ENCODE results near the gene NPC1. TPM values are rescaled to one million over a fixed set of nuclear protein-coding genes. Genes with fewer than 3 reads are reported as not detected.
"Not testable (repeated sequence)": the region's sequence is repeated elsewhere in the genome, so short reads cannot be mapped to it uniquely, and the experiment has no call there.

NPC1 gene
- total RNA-seq, 1 experiment from 2014 or later: 37.9 TPM

GRCh38 chr18:23512216-23512615, 74.1 kb downstream of the NPC1 start:
- DNase-seq (ENCODE audit: low read depth); in situ Hi-C loops (cut with HindIII; ENCODE audit: low pct_unique_long_range_greater_than_20kb, low sequenced_read_pairs): not testable (repeated sequence)

DNA sequence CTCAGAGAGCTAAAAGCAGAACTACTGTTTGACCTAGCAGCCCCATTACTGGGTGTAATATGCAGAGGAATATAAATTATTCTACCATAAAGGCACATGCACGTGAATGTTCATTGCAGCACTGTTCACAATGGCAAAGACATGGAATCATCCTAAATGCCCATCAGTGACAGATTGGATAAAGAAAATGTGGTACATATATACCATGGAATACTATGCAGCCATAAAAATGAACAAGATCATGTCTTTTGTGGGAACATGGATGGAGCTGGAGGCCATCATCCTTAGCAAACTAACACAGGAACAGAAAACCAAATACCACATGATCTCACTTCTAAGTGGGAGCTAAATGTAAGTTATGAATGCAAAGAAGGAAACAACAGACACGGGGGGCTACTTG, 75.4 kb downstream of the NPC1 start:
- DNase-seq (ENCODE audit: low read depth); in situ Hi-C loops (cut with HindIII; ENCODE audit: low pct_unique_long_range_greater_than_20kb, low sequenced_read_pairs): not testable (repeated sequence)

DNA sequence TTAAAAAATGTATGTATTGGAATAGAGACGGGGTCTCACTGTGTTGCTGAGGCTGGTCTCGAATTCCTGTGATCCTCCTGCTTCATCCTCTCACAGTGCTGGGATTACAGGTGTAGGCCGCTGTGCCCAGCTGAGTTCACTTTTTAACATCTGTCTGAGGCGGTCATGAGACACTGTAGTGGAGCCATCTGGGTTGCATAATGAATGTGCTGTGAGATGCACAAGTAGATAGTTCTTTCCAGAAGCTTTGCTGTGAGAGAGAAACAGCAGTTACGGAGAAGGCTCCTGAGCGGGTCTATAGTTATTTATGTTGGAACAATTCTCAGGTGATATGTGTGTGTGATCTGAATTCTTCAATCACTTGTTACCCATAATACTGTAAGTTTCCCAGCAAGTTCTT, 79.9 kb downstream of the NPC1 start:
- in situ Hi-C loops (cut with HindIII; ENCODE audit: low pct_unique_long_range_greater_than_20kb, low sequenced_read_pairs): no loop called here
- DNase-seq (ENCODE audit: low read depth): no peak

- peak; percentile 27 for DNase-seq (ENCODE audit: low read depth)
- in situ Hi-C loops (cut with HindIII; ENCODE audit: low pct_unique_long_range_greater_than_20kb, low sequenced_read_pairs): no loop called here
Observed at GRCh38 chr18:23504720-23505119, 81.6 kb downstream of the NPC1 start.

DNA sequence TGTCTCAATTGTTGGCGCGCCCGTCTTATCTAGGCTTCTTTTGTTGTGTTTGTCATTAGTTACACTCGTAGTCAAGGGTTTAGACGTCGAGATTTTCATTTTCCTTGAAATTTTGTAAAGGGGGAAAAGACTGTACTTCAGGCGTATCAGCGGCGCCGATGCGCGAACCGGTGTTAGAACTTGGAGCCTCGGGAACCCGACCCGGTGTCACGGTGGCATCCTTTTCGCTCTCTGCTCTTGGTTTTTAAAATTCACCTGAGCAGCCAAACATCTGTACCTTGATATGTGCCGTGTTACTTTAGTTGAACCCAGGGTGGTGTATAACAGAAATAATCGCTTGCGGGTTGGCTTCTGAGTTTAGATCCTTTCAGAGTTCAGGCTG, 82.4 kb downstream of the NPC1 start:
- DNase-seq (ENCODE audit: low read depth): no peak
- in situ Hi-C loops (cut with HindIII; ENCODE audit: low pct_unique_long_range_greater_than_20kb, low sequenced_read_pairs): no loop called here

GRCh38 chr18:23503038-23503962, 83.0 kb downstream of the NPC1 start, which contains the start of gene RMC1:
Gene RMC1 (plus strand): TSS chr18:23503511. CDS start chr18:23503619, 108 bp downstream.
- peak; percentile 84 for DNase-seq (ENCODE audit: low read depth)

DNA sequence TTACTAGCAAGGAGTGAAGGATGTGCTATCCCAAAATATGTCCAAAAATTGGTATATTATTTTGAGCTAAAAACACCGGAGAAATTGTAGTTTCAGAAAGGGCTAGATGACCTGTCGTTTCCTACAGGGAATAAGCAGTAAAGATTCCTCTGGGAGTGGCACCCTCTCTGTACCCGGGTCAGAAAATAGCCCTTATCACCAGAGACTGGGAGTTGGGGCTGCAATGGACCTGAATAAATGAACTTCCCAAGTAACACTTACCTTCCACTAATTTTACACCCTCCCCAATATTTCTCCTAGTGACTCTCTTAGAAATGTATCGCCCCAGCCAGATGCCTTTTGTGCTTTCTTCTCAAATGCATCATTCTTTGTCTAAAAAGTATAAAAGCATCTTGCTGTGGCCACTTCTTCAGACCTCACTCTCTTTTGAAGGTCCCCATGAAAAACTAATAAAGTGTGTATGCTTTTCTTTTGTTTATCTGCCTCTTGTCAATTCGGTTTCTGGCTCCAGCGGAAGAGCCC, 83.7 kb downstream of the NPC1 start:
- in situ Hi-C loops (cut with HindIII; ENCODE audit: low pct_unique_long_range_greater_than_20kb, low sequenced_read_pairs): no loop called here
- DNase-seq (ENCODE audit: low read depth): no peak

More at GRCh38 chr18:23503038-23503962, 83.0 kb downstream of the NPC1 start, which contains the start of gene RMC1:
- in situ Hi-C loops (cut with HindIII; ENCODE audit: low pct_unique_long_range_greater_than_20kb, low sequenced_read_pairs): no loop called here

- in situ Hi-C loops (cut with HindIII; ENCODE audit: low pct_unique_long_range_greater_than_20kb, low sequenced_read_pairs): no loop called here
- no peak for DNase-seq (ENCODE audit: low read depth)
Observed at GRCh38 chr18:23501626-23502025, 84.7 kb downstream of the NPC1 start.

DNA sequence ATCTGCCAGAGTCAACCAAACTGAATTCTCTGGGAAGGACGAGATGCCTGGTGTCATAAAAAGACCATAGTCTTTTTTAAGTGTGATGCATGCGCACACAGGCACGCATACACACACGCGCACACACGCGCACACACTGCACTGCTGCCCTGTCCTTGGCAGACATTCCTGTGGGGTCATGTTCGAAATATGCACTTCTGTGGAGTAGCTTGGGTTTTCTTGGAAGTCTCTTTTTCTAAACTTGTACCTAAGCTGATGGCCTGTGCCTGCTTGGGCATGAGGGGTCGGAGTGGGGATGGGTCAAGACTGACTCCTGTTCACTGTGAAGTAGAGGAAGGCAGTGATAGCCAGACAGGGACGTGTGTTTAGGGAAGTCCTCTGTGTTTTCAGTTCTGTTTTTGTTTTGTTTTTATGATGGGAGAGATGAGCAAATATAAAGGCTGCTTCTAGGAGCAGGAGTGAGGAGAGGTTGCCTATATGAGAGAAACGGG, 87.0 kb downstream of the NPC1 start:
- in situ Hi-C loops (cut with HindIII; ENCODE audit: low pct_unique_long_range_greater_than_20kb, low sequenced_read_pairs): no loop called here

GRCh38 chr18:23498877-23499276, 87.4 kb downstream of the NPC1 start:
- in situ Hi-C loops (cut with HindIII; ENCODE audit: low pct_unique_long_range_greater_than_20kb, low sequenced_read_pairs): no loop called here
- peak; percentile 43 for DNase-seq (ENCODE audit: low read depth)

More for the DNA sequence above, 87.0 kb downstream of the NPC1 start:
- no peak for DNase-seq (ENCODE audit: low read depth)

DNA sequence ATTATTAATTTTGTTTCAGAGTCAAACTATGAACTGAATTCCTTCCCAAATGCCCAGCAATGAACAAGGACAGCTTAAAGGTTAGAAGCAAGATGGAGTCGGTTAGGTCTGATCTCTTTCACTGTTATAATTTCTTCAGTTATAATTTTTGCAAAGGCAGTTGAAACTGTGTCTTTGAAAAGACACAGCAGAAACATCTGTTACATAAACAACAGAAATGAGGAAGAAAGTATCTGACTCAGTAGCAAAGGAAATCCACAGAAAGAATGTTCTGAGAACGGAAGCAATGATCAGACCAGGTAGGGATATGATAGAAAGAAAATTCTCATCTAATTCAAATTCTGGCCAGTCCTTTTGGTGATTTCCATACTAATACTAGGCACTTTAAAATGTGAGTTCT, 88.2 kb downstream of the NPC1 start:
- no peak for DNase-seq (ENCODE audit: low read depth)
- in situ Hi-C loops (cut with HindIII; ENCODE audit: low pct_unique_long_range_greater_than_20kb, low sequenced_read_pairs): no loop called here

DNA sequence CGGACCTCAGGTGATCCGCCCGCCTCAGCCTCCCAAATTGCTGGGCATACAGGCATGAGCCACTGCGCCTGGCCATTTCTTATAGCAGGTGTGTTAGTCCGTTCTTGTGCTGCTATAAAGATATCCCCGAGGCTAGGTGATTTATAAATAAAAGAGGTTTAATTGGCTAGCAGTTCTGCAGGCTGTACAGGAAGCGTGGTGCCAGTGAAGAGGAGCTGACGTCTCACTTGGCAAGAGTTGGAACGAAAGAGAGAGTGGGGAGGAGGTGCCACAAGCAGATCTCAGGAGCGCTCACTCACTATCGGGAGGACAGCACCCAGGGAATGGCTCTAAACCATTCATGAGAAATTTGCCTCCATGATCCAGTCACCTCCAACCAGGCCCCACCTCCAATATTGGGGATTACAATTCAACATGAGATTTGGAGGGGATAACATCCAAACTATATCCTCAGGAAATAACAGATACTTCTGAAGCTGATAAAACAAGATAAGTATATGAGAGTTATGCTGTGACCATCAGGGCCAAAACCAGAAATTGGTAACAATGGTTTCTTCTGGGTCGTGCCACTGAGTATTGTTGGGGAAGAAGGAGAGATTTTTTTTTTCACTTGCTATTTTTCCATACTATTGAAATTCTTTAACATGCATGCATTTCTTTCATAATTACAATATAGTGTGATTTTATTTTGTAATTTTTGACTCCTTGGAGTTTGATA, 90.4 kb downstream of the NPC1 start:
- DNase-seq (ENCODE audit: low read depth): no peak
- in situ Hi-C loops (cut with HindIII; ENCODE audit: low pct_unique_long_range_greater_than_20kb, low sequenced_read_pairs): no loop called here

GRCh38 chr18:23494992-23495391, 91.3 kb downstream of the NPC1 start:
- in situ Hi-C loops (cut with HindIII; ENCODE audit: low pct_unique_long_range_greater_than_20kb, low sequenced_read_pairs): no loop called here
- no peak for DNase-seq (ENCODE audit: low read depth)

DNA sequence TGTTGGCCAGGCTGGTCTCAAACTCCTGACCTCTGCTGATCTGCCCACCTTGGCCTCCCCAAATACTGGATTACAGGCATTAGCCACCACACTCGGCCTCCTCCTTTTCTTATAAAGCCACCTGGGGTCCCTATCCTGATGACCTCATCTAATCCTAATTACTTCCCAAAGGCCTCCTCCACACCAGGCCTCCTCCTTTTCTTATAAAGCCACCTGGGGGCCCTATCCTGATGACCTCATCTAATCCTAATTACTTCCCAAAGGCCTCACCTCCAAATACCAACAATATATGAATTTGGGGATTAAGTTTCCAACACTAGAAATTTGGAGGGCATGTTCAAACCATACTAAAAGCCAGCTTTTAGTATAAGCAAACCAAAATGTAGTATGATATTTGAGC, 92.7 kb downstream of the NPC1 start:
- in situ Hi-C loops (cut with HindIII; ENCODE audit: low pct_unique_long_range_greater_than_20kb, low sequenced_read_pairs): no loop called here
- no peak for DNase-seq (ENCODE audit: low read depth)

GRCh38 chr18:23489586-23489985, 96.7 kb downstream of the NPC1 start:
- in situ Hi-C loops (cut with HindIII; ENCODE audit: low pct_unique_long_range_greater_than_20kb, low sequenced_read_pairs); DNase-seq (ENCODE audit: low read depth): not testable (repeated sequence)

DNA sequence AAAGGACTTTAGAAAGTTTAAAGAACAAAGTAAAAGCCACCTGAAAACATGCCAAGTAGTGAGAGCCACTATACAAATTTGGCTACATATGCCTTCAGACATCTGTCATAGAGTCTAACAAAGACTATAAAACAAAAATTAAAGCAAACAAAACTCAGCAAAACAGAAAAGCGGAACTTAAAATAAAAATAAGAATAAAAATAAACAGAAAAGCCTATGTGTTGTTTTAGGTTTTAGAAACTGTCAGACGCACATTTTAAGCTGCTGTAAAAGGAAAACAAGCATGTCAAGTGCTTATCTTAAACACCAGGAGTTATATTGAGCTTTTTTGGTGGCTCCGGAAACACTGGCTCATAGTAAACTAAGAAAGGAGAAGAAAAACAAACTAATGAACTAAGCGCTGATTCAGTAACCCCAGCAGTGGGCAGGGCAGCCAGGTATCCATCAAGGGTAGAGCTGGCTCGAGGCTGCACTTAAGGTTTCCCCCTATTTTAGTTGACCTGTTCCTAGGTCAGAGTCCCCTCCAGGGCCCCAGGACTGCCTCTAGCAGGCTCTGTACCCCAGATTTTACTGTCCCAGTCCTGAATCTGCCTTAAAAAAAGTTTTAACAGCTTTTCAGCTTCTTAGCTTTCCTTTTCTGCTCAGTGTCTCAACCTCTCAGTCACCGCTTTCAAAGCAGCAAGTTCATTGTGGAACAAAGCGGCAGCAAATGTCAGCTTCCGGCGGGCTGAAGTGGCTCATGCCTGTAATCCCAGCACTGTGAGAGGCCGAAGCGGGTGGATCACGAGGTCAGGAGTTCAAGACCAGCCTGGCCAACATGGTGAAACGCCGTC, 98.4 kb downstream of the NPC1 start:
- in situ Hi-C loops (cut with HindIII; ENCODE audit: low pct_unique_long_range_greater_than_20kb, low sequenced_read_pairs): no loop called here
- DNase-seq (ENCODE audit: low read depth): no peak

GRCh38 chr18:23485386-23485785, 100.9 kb downstream of the NPC1 start:
- no peak for DNase-seq (ENCODE audit: low read depth)
- in situ Hi-C loops (cut with HindIII; ENCODE audit: low pct_unique_long_range_greater_than_20kb, low sequenced_read_pairs): no loop called here

- in situ Hi-C loops (cut with HindIII; ENCODE audit: low pct_unique_long_range_greater_than_20kb, low sequenced_read_pairs): no loop called here
- no peak for DNase-seq (ENCODE audit: low read depth)
Observed at GRCh38 chr18:23484561-23485182, 101.6 kb downstream of the NPC1 start.
